ENCODE measurements around the gene TRAK2.

- TF ChIP-seq POLR2A (IDR thresholded peaks at IDR 0.05) (no peak), POLR2AphosphoS5 (IDR thresholded peaks at IDR 0.05) (no peak), CTCF (IDR thresholded peaks at IDR 0.05 in 8 of 11, conservative IDR thresholded peaks at IDR 0.05 in 3 of 11) (peak in 1 of 11 experiments; percentile 4)
Observed at GRCh38 chr2:201452058-201452921, 1.0 kb upstream of the TRAK2 start.
